HepG2 (cell line): ENCODE measurements around the gene CDK18. TPM values are rescaled to one million over a fixed set of nuclear protein-coding genes. Genes with fewer than 3 reads are reported as not detected.

Experiments used
- ATF2 ChIP-seq: sonication (generic); formaldehyde crosslinking; IDR thresholded peaks from 2 replicates; pipeline ENCODE4 v1.4.0; 2020; ENCODE audit warnings: missing genetic modification reagents
- CBFB ChIP-seq: sonication (generic); formaldehyde crosslinking; IDR thresholded peaks from 2 replicates; pipeline ENCODE4 v1.4.0; 2020; ENCODE audit warnings: missing genetic modification reagents
- NFE2L1 ChIP-seq: sonication (generic); formaldehyde crosslinking; IDR thresholded peaks from 2 replicates; pipeline ENCODE4 v1.4.0; 2020; ENCODE audit warnings: missing genetic modification reagents, mild to moderate bottlenecking, borderline replicate concordance
- SRSF4 ChIP-seq: fragments of 200-400 bp; formaldehyde crosslinking; IDR thresholded peaks from one replicate; pipeline ENCODE4 v1.6.1; 2018; ENCODE audit warnings: mild to moderate bottlenecking, low read depth, low read length, moderate library complexity; ENCODE audit not compliant: poor library complexity, severe bottlenecking
- U2AF1 ChIP-seq: fragments of 200-400 bp; formaldehyde crosslinking; optimal IDR thresholded peaks from 2 replicates; pipeline ENCODE3; 2017; ENCODE audit warnings: mild to moderate bottlenecking, low read depth, low read length
- USF2 ChIP-seq, 2 experiments: sonication (generic) in 1 of 2; formaldehyde crosslinking in 1 of 2; IDR thresholded peaks; 2 replicates each; pipeline versions ENCODE4 v1.5.1 to v1.6.1; 2011 to 2020; ENCODE audit warnings: borderline replicate concordance in 1 of 2, low read depth in 1 of 2, low read length in 1 of 2, mild to moderate bottlenecking in 1 of 2, missing genetic modification reagents in 1 of 2, moderate library complexity in 1 of 2
- ZNF256 ChIP-seq: sonication (generic); formaldehyde crosslinking; conservative IDR thresholded peaks from 2 replicates; pipeline ENCODE4 v1.4.0; 2020; ENCODE audit warnings: missing genetic modification reagents
- ZNF30 ChIP-seq: sonication (generic); formaldehyde crosslinking; IDR thresholded peaks from 2 replicates; pipeline ENCODE4 v1.5.0; 2020; ENCODE audit warnings: mild to moderate bottlenecking, missing genetic modification reagents
- ZNF446 ChIP-seq: sonication (generic); formaldehyde crosslinking; IDR thresholded peaks from 2 replicates; pipeline ENCODE4 v1.5.0; 2020; ENCODE audit warnings: mild to moderate bottlenecking, missing genetic modification reagents
- ZNF484 ChIP-seq: sonication (generic); formaldehyde crosslinking; IDR thresholded peaks from 2 replicates; pipeline ENCODE4 v1.5.1; 2020; ENCODE audit warnings: mild to moderate bottlenecking, low read depth, missing genetic modification reagents, borderline replicate concordance
- ZNF577 ChIP-seq: sonication (generic); formaldehyde crosslinking; IDR thresholded peaks from 2 replicates; pipeline ENCODE4 v1.4.0; 2020; ENCODE audit warnings: mild to moderate bottlenecking, low read depth, missing genetic modification reagents, borderline replicate concordance
- ZNF703 ChIP-seq: sonication (generic); formaldehyde crosslinking; IDR thresholded peaks from 2 replicates; pipeline ENCODE4 v1.5.1; 2020; ENCODE audit warnings: missing genetic modification reagents, mild to moderate bottlenecking, moderate library complexity, borderline replicate concordance
- ZNF775 ChIP-seq: sonication (generic); formaldehyde crosslinking; IDR thresholded peaks from 2 replicates; pipeline ENCODE4 v1.4.0; 2020; ENCODE audit warnings: missing genetic modification reagents, mild to moderate bottlenecking, moderate library complexity, borderline replicate concordance
- polyA plus RNA-seq, 8 experiments: library from polyadenylated mRNA; depleted of rRNA in 3 of 8; stranded (reverse) in 7 of 8; unstranded in 1 of 8; fragments of >200 nt; fragmentation: Illumina TruSeq in 4 of 8; extraction: Trizol in 4 of 8; gene quantifications; 2 replicates each; pipeline versions ENCODE4 v1.2.1 to v1.2.3, GENCODE V29; 2011 to 2016; ENCODE audit warnings: low read depth in 4 of 8, missing spikeins in 1 of 8, mixed read lengths in 1 of 8; ENCODE audit not compliant: insufficient read depth in 1 of 8
- total RNA-seq, 5 experiments: library from RNA; depleted of rRNA; stranded (reverse); fragments of >200 nt; fragmentation: Illumina TruSeq; extraction: Trizol; gene quantifications; 2 replicates each; pipeline ENCODE4 v1.2.3, GENCODE V29; 2016; ENCODE audit warnings: low read depth in 1 of 5
- TF ChIP-seq, protein P1 (sequence below): IDR thresholded peaks from 2 replicates; pipeline ENCODE4 v1.6.1; 2016; ENCODE audit warnings: missing biosample characterization, missing genetic modification reagents, low read depth
- TF ChIP-seq, protein P2 (sequence below): sonication (generic); formaldehyde crosslinking; IDR thresholded peaks from 2 replicates; pipeline ENCODE4 v1.5.0; 2020; ENCODE audit warnings: mild to moderate bottlenecking, missing genetic modification reagents

The CDK18 gene
- total and polyA plus RNA-seq, 2 of the 13 experiments (the other 11 are each of a cell fraction or from before 2014, with no cell fraction given) = 6.4 to 38.8 TPM

- no peak; the same call in 1 of the 2 replicates for TF ChIP-seq ATF2
- no peak for TF ChIP-seq ZNF30 (CRISPR knock-in tag)
- no peak for TF ChIP-seq ZNF577 (CRISPR knock-in tag)
- no peak for TF ChIP-seq SRSF4
- TF ChIP-seq NFE2L1 (CRISPR knock-in tag) = no peak
- no peak for TF ChIP-seq ZNF484 (CRISPR knock-in tag)
- no peak for TF ChIP-seq USF2 (IDR thresholded peaks at IDR 0.05; ENCODE audit: low read depth, low read length)
- TF ChIP-seq USF2 (CRISPR knock-in tag; IDR thresholded peaks at IDR 0.05; ENCODE audit: borderline replicate concordance) = no peak
- TF ChIP-seq, protein P1, sequence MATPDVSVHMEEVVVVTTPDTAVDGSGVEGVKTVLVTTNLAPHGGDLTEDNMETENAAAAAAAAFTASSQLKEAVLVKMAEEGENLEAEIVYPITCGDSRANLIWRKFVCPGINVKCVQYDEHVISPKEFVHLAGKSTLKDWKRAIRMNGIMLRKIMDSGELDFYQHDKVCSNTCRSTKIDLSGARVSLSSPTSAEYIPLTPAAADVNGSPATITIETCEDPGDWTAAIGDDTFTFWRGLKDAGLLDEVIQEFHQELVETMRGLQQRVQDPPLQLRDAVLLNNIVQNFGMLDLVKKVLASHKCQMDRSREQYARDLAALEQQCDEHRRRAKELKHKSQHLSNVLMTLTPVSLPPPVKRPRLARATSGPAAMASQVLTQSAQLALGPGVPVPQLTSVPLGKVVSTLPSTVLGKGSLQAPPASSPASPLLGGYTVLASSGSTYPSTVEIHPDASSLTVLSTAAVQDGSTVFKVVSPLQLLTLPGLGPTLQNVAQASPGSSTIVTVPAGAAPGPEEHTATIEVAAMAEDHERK (CRISPR knock-in tag) = no peak
- no peak for TF ChIP-seq U2AF1
- TF ChIP-seq ZNF446 = no peak
- TF ChIP-seq ZNF775 (CRISPR knock-in tag) = no peak
- TF ChIP-seq ZNF256 (CRISPR knock-in tag) = no peak
- TF ChIP-seq, protein P2, sequence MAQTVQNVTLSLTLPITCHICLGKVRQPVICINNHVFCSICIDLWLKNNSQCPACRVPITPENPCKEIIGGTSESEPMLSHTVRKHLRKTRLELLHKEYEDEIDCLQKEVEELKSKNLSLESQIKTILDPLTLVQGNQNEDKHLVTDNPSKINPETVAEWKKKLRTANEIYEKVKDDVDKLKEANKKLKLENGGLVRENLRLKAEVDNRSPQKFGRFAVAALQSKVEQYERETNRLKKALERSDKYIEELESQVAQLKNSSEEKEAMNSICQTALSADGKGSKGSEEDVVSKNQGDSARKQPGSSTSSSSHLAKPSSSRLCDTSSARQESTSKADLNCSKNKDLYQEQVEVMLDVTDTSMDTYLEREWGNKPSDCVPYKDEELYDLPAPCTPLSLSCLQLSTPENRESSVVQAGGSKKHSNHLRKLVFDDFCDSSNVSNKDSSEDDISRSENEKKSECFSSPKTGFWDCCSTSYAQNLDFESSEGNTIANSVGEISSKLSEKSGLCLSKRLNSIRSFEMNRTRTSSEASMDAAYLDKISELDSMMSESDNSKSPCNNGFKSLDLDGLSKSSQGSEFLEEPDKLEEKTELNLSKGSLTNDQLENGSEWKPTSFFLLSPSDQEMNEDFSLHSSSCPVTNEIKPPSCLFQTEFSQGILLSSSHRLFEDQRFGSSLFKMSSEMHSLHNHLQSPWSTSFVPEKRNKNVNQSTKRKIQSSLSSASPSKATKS (CRISPR knock-in tag) = no peak
- TF ChIP-seq CBFB = no peak
- TF ChIP-seq ZNF703 (CRISPR knock-in tag) = no peak
These were observed 12.2 kb upstream of the CDK18 start (continued) for GRCh38 chr1:205492201-205492667.
